Stimulated activated CD4-positive, alpha-beta T cell treated with anti-CD3 and anti-CD28 coated beads, Interleukin-12 subunit alpha, Interleukin-12 subunit beta, amount 100 ng/mL, for 48 hours (primary cell): ENCODE data around the gene TNC.

Source experiments
- DNase-seq, 3 donors: peaks; one replicate each; pipeline ENCODE4 v3.0.0-alpha.2; 2020; ENCODE audit warnings: low read depth in 2 of 3, low spot score in 1 of 3

The TNC gene

GRCh38 chr9:114981063-114981462 lies 136.9 kb downstream of the TNC start:
- DNase-seq: no peak

GRCh38 chr9:114973216-114973615 lies 144.7 kb downstream of the TNC start:
- no peak for DNase-seq

GRCh38 chr9:114972510-114973136 lies 145.3 kb downstream of the TNC start:
- no peak for DNase-seq
